ENCODE measurements around the gene CCDC192. TPM values are rescaled to one million over a fixed set of nuclear protein-coding genes. Genes with fewer than 3 reads are reported as not detected.

The CCDC192 gene
- polyA plus RNA-seq, 1 donor from 2014 or later = not detected

DNA sequence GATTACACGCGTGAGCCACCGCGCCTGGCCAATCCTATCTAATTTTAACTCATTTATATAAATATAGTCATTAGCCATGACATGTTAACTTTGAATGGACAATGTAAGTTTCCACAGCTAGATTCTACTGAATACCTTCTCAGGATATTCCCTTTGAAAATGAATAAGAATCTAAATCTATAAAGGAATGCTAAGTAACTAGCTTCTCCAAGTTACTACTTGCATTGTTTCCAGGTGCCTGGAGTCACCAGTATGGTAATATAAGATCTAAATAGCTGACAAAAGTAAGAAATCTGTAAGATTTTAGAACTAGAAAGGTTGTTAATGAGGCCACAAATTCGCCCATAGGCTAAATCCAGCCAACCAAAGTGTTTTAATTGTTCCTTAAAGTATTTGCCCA, 191.3 kb downstream of the CCDC192 start:
- H3K4me2 ChIP-seq (ENCODE audit: low read length) = no peak overlapping the region
- H3K9ac ChIP-seq (ENCODE audit: low read length) = no peak overlapping the region
- H3K9me3 ChIP-seq (ENCODE audit: low read length) = no peaks in the 10 kb centered on the region
- no peak overlapping the region for H3K27ac ChIP-seq (ENCODE audit: low read length)
- H4K20me1 ChIP-seq (ENCODE audit: insufficient read depth) = no peaks in the 10 kb centered on the region
- H3K9me2 ChIP-seq (ENCODE audit: insufficient read depth, low read length) = peaks cover 2% of the 10 kb centered on the region
- TF ChIP-seq EZH2 (IDR thresholded peaks at IDR 0.05; ENCODE audit: borderline replicate concordance, insufficient read depth, low read length, poor library complexity, severe bottlenecking) = no peak
- TF ChIP-seq SMC3 (conservative IDR thresholded peaks at IDR 0.05; ENCODE audit: poor library complexity) = no peak
- no peak for TF ChIP-seq REST (IDR thresholded peaks at IDR 0.05; ENCODE audit: borderline replicate concordance)
- no peak for TF ChIP-seq TAF1 (IDR thresholded peaks at IDR 0.05; ENCODE audit: low read depth)
- no peak for TF ChIP-seq EP300 (conservative IDR thresholded peaks at IDR 0.05; ENCODE audit: poor library complexity, severe bottlenecking)
- TF ChIP-seq POLR2AphosphoS5 (IDR thresholded peaks at IDR 0.05) = no peak
- no peak for TF ChIP-seq CTCF (IDR thresholded peaks at IDR 0.05; ENCODE audit: poor library complexity, severe bottlenecking)
- no peak for TF ChIP-seq RAD21 (conservative IDR thresholded peaks at IDR 0.05)
- no peaks in the 10 kb centered on the region for H3K36me3 ChIP-seq (ENCODE audit: insufficient read depth, low read length)
- H3F3A ChIP-seq (ENCODE audit: insufficient read depth, low read length, poor library complexity, severe bottlenecking) = no peaks in the 10 kb centered on the region
- no peak overlapping the region for H3K4me3 ChIP-seq (ENCODE audit: low read length)
- H3K27me3 ChIP-seq (ENCODE audit: insufficient read depth, low read depth, low read length) = no peaks in the 10 kb centered on the region
- no peaks in the 10 kb centered on the region for H3K79me2 ChIP-seq (replicated peaks; ENCODE audit: insufficient read depth, low read length)
- no peak overlapping the region for H2AFZ ChIP-seq (ENCODE audit: low read depth, low read length)

- Histone ChIP-seq H2AFZ (ENCODE audit: low read depth, low read length) (no peak overlapping the region), H3K9me3 (ENCODE audit: low read length) (no peaks in the 10 kb centered on the region), H3K79me2 (replicated peaks; ENCODE audit: insufficient read depth, low read length) (no peaks in the 10 kb centered on the region), H3K27me3 (ENCODE audit: insufficient read depth, low read depth, low read length) (no peaks in the 10 kb centered on the region), H3K4me3 (ENCODE audit: low read length) (no peak overlapping the region), H3K9me2 (ENCODE audit: insufficient read depth, low read length) (peaks cover 2% of the 10 kb centered on the region), H3F3A (ENCODE audit: insufficient read depth, low read length, poor library complexity, severe bottlenecking) (no peaks in the 10 kb centered on the region), H3K36me3 (ENCODE audit: insufficient read depth, low read length) (no peaks in the 10 kb centered on the region), H3K4me2 (ENCODE audit: low read length) (no peak overlapping the region), H3K9ac (ENCODE audit: low read length) (no peak overlapping the region), H3K27ac (ENCODE audit: low read length) (no peak overlapping the region), H4K20me1 (ENCODE audit: insufficient read depth) (no peaks in the 10 kb centered on the region)
- TF ChIP-seq RAD21 (conservative IDR thresholded peaks at IDR 0.05) = no peak
- TF ChIP-seq CTCF (IDR thresholded peaks at IDR 0.05; ENCODE audit: poor library complexity, severe bottlenecking) = no peak
- TF ChIP-seq TAF1 (IDR thresholded peaks at IDR 0.05; ENCODE audit: low read depth) = no peak
- no peak for TF ChIP-seq EP300 (conservative IDR thresholded peaks at IDR 0.05; ENCODE audit: poor library complexity, severe bottlenecking)
- TF ChIP-seq REST (IDR thresholded peaks at IDR 0.05; ENCODE audit: borderline replicate concordance) = no peak
- no peak for TF ChIP-seq POLR2AphosphoS5 (IDR thresholded peaks at IDR 0.05)
- no peak for TF ChIP-seq MXI1 (conservative IDR thresholded peaks at IDR 0.05; ENCODE audit: poor library complexity, severe bottlenecking)
- TF ChIP-seq EZH2 (IDR thresholded peaks at IDR 0.05; ENCODE audit: borderline replicate concordance, insufficient read depth, low read length, poor library complexity, severe bottlenecking) = no peak
- no peak for TF ChIP-seq SMC3 (conservative IDR thresholded peaks at IDR 0.05; ENCODE audit: poor library complexity)
Measured at GRCh38 chr5:127898551-127899213, 195.5 kb downstream of the CCDC192 start.

All from neural cell (in vitro differentiated cells).